NCI-H2196 (cell line): ENCODE measurements around the gene TTC19.
"Not testable (repeated sequence)": the region's sequence is repeated elsewhere in the genome, so short reads cannot be mapped to it uniquely, and the experiment has no call there.

Experiments used
- DNase-seq: peaks from one replicate; lab custom pipeline; 2025; ENCODE audit not compliant: unreplicated experiment; lab: John Stamatoyannopoulos, UW

Gene TTC19

GRCh38 chr17:15972497-15972951 lies 27.1 kb upstream of the TTC19 start:
- DNase-seq: no peak

- no peak for DNase-seq
These were observed 26.6 kb upstream of the TTC19 start for GRCh38 chr17:15973016-15973415.

GRCh38 chr17:15973834-15974233 lies 25.8 kb upstream of the TTC19 start:
- no peak for DNase-seq

- no peak for DNase-seq
These were observed 21.7 kb upstream of the TTC19 start for GRCh38 chr17:15977894-15978293.

GRCh38 chr17:15978606-15979005 lies 21.0 kb upstream of the TTC19 start:
- no peak for DNase-seq

GRCh38 chr17:15979013-15979412 lies 20.6 kb upstream of the TTC19 start:
- DNase-seq: not testable (repeated sequence)

- DNase-seq: no peak
These were observed 18.4 kb upstream of the TTC19 start for GRCh38 chr17:15981208-15981607.

GRCh38 chr17:15981646-15982580 lies 17.7 kb upstream of the TTC19 start:
- no peak for DNase-seq

- no peak for DNase-seq
These were observed 3.3 kb upstream of the TTC19 start for GRCh38 chr17:15996322-15996721.

- DNase-seq: no peak
These were observed 1.5 kb upstream of the TTC19 start for GRCh38 chr17:15998031-15998562.

- DNase-seq: peak; percentile 31
These were observed 577 bp downstream of the TTC19 start for GRCh38 chr17:15999974-16000827.

- DNase-seq: no peak
These were observed 1.7 kb downstream of the TTC19 start for GRCh38 chr17:16001226-16001897.

GRCh38 chr17:16002708-16003260 lies 3.2 kb downstream of the TTC19 start:
- DNase-seq: no peak

GRCh38 chr17:16003841-16004240 lies 4.2 kb downstream of the TTC19 start:
- no peak for DNase-seq

GRCh38 chr17:16005636-16006035 lies 6.0 kb downstream of the TTC19 start:
- DNase-seq: no peak

GRCh38 chr17:16007439-16007838 lies 7.8 kb downstream of the TTC19 start:
- DNase-seq: no peak

GRCh38 chr17:16013943-16014407 lies 14.4 kb downstream of the TTC19 start:
- no peak for DNase-seq

- DNase-seq: no peak
These were observed 19.7 kb downstream of the TTC19 start for GRCh38 chr17:16019347-16019746.

- no peak for DNase-seq
These were observed 24.3 kb downstream of the TTC19 start for GRCh38 chr17:16023881-16024280.

GRCh38 chr17:16025202-16025601 lies 25.6 kb downstream of the TTC19 start:
- DNase-seq: no peak

- DNase-seq: no peak
These were observed 27.3 kb downstream of the TTC19 start for GRCh38 chr17:16026895-16027294.
